GM21576 (cell line): Measurements from ENCODE around the gene FAM9C.
"Not testable (repeated sequence)": the region's sequence is repeated elsewhere in the genome, so short reads cannot be mapped to it uniquely, and the experiment has no call there.

Experiments
- ATAC-seq: cut with Tn5 transposase; IDR thresholded peaks from one replicate; pipeline ENCODE4 v1.9.1; 2021; ENCODE audit warnings: mild to moderate bottlenecking, moderate library complexity; ENCODE audit not compliant: unreplicated experiment

The FAM9C gene

GRCh38 chrX:13076176-13076961, 31.9 kb upstream of the FAM9C start:
- no peak for ATAC-seq

- peak; percentile 84 for ATAC-seq
Measured at GRCh38 chrX:13074297-13075262, 30.2 kb upstream of the FAM9C start.

DNA sequence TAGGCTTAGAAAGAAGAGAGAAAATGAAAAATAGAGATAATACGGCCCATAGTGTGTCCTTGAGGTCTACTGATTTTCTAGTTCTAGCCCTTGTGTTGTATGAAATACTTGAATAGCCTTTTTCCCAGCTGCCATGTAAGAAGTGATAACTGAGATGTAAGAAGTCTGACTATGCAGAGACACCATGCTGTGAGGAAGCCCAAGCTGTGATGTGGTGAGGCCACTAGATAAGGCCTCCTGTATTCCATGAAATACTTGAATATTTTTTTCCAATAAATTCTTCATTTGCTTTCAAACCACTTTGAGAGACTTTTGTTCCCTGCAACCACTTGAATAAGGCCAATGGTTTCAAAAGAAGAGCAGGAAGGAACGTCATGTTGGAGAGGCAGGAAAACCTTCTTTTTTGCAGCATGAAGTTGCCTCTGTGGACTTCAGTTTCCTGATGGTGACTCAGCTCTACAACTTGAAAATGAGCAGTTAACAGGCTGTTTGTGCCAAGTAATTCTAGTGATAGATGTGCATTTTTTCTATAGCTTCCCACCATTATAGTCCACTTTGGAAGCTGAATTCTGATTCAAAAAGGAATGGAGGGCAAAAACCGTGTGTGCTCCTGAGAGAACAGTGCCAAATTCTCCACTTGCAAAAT, 25.5 kb upstream of the FAM9C start:
- no peak for ATAC-seq

- ATAC-seq, result no peak
Measured at GRCh38 chrX:13068651-13069050, 24.2 kb upstream of the FAM9C start.

DNA sequence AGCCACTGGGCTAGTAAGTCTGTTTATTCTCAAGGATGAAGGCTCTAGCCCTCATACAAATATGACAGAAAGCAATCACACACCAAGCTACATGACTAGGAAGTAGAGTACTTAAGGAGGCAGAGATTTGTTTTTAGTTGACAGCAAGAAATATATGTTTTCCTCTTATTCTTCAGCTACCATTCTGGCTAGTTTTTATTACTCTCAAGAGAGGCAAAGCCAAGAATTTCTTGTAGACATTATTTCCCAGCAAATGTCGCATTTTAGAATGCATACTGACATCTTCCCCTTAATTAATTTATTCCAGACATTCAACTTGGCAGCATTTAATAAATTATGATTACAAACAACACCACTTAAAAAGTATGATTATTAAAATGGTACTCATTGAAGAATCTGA, 23.4 kb upstream of the FAM9C start:
- ATAC-seq, result no peak

- ATAC-seq, result no peak
Measured at GRCh38 chrX:13066391-13066790, 22.0 kb upstream of the FAM9C start.

DNA sequence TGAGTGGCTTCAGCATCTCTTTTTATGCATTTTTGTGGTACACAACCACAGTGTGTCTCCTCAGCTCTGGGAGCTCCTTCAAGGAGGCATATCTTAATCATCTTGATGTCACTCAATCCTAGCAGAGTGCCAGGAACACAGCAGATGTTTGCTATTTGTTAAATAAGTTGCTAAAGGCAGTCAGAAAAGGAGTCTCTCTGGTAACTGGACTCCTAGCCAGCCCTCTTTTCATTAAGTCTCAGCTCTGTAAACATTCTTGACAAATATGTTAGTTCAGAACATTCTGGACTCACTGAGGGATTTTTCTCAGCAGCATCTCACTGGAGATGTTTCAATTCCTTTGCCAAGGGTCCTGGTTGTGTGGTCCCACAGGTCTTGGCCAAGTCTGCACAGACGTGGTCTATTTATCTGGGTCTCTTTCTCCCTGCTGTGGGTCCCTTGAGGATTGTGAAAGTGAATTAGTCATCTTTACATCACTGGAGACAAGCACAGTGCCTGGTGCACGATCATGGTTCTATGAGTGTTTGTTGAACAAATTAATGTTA, 20.3 kb upstream of the FAM9C start:
- ATAC-seq, result no peak

- ATAC-seq, result not testable (repeated sequence)
Measured at GRCh38 chrX:13063124-13063523, 18.7 kb upstream of the FAM9C start.

GRCh38 chrX:13062331-13062730, 17.9 kb upstream of the FAM9C start:
- ATAC-seq, result not testable (repeated sequence)

GRCh38 chrX:13061215-13061708, 16.8 kb upstream of the FAM9C start:
- not testable (repeated sequence) for ATAC-seq

GRCh38 chrX:13059637-13060499, 15.4 kb upstream of the FAM9C start:
- no peak for ATAC-seq

DNA sequence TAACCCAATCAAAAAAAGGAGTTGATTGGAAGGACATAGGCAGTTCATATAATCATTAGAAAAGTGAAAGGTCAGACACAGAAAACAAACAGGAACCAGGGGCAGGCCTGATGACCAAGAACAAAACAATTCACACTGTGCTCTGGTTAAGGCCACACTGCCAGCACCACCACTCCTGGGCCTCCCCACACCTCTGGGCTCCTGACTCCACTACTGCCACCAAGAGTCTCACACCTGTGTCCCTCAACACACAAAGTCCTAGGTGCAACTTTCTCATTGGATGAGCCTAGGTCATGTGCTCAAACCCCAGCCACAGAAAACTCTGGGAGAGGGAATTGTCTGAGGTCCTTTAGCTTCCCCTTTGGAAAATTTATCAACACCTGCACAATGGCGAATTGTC, 11.1 kb upstream of the FAM9C start:
- no peak for ATAC-seq

GRCh38 chrX:13053171-13053570, 8.8 kb upstream of the FAM9C start:
- ATAC-seq, result no peak

GRCh38 chrX:13051529-13052172, 7.2 kb upstream of the FAM9C start:
- ATAC-seq, result peak; percentile 65

DNA sequence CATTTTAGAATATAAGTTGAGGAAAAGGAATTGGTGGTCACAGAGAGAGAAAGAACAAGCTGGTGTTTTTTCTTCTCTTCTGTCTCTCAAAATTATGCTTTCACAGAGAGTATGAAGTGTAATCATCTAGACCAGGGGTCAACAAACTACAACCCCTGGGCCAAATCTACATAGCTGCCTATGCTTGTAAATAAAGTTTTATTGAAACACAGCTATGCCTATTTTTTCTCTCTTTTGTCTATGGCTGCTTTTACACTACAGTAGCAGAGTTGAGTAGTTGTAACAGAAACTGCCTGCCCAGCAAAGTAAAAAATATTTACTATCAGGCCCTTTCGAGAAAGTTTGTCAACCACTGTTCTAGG, 6.7 kb upstream of the FAM9C start:
- no peak for ATAC-seq

GRCh38 chrX:13050151-13050550, 5.7 kb upstream of the FAM9C start:
- ATAC-seq, result no peak

- ATAC-seq, result no peak
Measured at GRCh38 chrX:13048280-13048679, 3.9 kb upstream of the FAM9C start.

DNA sequence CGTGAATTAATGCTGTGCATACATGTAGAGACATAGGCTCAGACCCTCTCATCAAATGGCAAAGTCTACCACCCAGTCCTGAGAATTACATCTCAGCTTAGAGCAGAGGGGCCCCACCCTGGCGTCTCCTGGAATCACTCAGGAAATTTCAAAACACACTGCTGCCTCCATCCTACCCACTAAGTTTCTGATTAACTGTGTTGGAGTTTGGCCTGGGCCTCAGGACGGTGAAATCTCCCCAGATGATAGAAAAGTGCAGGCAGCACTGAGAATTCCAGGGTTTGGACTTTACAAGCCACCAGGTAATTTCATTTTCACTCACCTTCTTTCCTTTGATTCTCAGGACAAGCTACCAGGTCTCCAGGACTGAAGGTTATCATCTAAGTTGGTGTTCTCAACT, 3.3 kb upstream of the FAM9C start:
- no peak for ATAC-seq

- ATAC-seq, result no peak
Measured at GRCh38 chrX:13046141-13046855, 1.9 kb upstream of the FAM9C start.
